ENCODE results near the gene PNKD.
"Not testable (repeated sequence)": the region's sequence is repeated elsewhere in the genome, so short reads cannot be mapped to it uniquely, and the experiment has no call there.

PNKD gene

DNA sequence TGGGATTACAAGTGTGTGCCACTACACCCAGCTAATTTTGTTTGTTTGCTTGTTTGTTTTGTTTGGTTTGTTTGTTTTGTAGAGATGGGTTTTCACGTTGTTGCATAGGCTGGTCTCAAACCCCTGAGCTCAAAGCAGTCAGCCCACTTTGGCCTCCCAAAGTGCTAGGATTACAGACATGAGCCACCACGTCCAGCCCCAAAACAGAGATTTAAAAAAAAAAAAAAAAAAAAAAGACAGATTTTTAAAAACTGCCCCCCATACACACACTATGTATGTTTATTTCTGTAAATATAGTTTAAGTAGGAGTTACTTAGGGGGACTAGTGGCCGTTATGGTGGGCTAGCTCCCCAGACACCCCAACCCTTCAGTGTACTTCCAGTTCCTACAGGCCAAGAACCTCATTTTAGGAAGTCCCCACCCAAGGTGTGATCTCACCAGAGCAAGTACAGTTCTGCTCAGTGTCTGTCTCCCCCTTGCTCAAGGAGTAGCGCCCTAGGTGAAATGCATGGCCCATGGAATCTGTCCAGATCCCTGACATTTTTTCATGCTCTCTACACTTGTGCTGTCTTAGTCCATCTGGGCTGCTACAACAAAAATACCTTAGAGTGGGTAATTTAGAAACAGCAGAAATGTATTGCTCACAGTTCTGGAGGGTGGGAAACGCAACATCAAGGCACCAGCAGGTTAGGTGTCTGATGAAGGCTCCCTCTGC, 23.6 kb downstream of the PNKD start:
- DNase-seq = no peak

DNA sequence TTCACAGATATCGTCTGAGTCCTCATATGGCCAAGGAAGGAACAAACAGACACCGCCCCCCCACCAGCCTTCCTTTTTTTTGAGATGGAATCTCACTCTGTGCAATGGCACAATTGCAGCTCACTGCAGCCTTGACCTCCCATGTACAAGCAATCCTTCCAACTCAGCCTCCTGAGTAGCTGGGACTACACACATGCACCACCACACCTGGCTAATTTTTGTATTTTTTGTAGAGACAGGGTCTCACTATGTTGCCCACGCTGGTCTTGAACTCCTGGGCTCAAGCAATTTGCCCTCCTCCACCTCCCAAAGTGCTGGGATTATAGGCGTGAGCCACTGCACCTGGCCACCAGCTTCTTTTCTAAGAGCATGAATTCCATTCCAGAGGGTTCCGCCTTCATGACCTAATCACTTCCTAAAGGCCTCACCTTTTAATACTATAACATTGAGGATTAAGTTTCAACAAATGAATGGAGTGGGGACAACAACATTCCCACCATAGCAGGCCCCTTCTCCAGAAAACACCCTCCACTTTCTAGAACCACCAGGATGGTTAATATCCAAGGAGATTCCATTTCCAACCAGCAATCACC, 24.2 kb downstream of the PNKD start:
- no peak for DNase-seq

DNA sequence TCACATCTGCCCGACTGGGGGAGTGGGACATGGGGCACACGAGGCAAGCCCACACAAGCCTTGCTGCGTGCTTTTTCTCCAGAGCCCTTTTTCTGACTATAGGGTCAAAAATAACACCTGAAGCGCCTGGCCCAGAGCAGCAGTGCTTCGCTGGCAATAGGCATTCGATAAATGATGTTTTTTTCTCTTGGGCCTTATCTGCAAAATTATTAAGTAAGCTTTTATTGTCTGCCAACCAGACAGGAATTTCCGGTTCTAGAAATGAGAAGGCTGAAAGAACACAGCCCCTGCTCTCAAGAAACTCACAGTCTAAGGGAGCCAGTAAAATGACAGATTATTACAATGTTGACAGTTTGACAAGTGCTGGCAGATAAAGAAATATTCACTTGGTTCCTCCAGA, 24.7 kb downstream of the PNKD start:
- no peak for DNase-seq

DNA sequence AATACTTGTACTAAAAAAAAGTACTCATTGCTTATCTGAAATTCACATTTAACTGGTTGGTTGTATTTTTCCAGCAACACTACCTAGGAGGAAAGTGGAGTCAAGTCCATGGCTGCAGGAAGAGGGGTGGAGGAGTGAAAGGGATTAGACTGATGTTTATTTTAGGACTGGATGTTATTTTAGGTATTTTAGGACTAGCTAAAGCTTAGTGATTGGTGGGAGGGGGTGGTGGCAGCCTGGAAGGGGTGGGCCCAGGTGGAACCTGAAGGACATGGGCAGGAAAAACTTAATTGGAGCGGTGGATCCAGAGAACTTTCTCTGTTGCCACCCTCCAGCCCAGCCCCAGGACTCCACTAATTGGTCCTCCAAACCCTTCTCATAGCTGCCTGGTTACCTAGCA, 25.9 kb downstream of the PNKD start:
- DNase-seq = no peak

DNA sequence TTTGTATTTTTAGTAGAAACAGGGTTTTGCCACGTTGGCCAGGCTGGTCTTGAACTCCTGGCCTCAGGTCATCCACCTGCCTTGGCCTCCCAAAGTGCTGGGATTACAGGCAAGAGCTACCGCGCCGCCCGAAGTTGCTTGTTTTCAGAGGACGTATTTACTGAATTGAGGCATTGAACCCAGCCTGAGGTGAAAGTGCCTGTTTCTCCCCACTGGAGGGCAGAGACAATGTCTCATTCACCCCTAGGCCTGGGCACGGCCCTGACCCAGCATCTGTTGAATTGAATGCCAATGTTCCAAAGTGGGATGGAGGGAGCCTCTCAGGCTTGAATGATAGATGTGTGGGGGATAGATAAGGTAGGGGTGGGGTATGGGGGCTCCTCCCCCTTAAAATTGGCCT, 26.5 kb downstream of the PNKD start:
- no peak for DNase-seq

DNA sequence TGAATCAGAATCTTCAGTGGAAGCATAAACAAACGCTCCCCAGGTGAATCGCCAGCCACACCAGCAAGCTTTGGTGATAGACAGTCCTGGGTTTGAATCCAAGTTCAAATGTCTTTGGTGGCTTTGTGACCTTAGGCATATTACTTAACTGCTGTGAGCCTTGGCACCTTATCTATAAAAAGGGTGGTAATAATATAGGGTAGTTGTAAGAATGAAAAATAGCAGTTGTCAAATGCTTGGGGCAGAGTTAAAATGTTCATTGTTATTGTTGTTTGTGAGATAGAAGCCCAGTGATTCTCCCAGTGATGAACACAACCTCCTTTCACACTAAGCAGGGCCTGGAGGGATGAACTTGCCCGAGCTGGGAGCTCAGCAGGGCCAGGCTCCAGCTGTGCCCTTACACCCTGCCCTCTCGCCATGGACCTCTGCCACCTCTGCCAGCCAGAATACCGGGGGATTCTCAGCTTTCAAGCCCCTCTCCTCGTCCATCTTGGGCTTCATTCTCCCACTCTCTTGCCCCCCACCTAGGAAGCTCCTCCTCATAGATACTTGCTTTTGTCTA, 28.1 kb downstream of the PNKD start:
- DNase-seq = no peak

DNA sequence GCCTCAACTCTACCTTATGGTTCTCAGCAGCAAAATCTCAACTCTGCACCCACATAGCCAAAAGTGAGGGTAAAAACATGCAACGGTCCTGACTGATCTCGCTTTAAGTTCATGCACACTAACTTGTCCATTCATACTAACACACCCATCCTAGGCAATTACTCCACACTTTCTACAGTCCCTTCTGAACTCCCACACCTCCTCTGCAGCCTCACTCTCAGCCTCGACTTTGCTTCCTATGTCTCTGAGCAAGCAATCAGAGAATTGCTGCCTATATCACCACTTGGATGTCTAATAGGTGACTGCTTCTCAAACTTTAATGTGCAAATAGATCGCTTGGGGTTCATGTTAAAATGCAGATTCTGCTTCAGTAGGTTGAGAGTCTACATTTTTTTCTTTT, 29.8 kb downstream of the PNKD start:
- DNase-seq = no peak

DNA sequence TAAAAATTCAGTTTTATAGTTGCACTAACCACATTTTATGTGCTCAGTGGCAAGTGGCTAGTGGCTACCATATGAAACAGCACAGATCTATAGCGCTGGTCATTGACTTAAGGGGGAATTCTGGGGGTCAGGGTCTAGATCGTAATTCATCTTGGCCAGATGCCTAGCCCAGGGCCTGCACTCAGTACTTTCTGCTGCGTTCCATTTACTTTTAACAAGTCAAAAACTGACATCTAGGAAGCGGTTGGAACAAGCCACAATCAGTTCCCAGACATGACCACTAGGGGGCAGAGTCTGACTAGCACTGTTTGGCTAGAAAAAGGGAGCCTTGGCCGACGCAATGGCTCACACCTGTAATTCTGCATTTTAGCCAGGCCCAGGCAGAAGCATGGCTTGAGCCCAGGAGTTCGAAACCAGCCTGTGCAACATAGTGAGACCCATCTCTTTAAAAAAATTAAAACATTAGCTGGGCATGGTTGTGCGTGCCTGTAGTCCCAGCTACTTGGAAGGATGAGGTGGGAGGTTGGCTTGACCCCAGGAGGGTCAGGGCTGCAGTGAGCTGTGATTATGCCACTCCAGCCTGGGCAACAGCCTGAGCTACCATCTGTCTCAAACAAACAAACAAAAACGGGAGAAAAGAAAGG, 31.0 kb downstream of the PNKD start:
- DNase-seq = peak; percentile 82

DNA sequence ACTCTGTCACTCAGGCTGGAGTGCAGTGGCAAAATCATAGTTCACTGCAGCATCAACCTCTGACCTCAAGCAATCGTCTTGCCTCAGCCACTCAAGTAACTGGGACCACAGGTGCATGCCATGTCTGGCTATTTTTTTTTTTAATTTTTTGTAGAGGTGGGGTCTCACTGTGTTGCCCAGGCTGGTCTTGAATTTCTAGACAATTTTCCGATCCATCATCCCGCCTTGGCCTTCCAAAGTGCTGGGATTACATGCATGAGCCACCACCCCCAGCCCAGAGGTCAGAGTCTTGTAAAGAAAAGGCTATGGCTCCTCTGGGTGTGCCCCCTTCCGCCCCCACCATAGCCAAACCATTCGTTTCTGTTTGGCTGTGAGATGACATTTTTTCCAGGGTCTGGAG, 35.1 kb downstream of the PNKD start:
- DNase-seq = no peak

DNA sequence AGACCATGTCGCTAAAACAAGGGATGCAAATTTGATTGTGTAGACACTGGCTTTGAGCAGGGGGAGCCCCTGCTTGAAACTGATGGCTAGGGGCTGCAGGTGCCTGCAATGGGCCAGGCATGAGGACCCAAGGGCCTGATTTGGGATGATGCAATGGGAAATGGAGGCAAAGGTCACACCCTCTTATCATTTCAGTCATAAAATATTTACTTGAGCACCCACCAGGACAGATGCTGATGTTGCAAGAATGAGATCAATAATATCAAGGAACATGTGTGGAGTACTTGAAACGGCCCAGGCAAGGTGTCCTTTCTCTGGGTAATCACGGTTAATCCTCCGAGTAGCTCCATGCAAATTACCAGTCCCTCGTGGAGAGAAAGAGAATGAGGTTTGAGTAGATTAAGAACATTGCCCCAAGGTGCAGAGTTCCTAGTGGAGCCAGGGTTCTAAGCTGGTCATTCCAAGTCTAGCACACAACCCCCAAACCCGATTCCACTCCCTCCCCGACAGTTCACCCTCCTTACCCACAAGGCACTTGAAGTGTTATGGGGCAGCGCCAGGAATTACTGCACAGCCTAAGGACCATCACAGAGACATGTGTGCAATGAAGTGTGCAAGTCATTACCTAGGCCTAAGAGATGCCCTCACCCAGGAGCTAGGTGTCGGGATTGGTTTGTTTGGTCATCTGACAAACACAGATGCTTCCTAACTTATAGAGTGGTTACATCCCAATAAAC, 36.0 kb downstream of the PNKD start:
- DNase-seq = no peak

DNA sequence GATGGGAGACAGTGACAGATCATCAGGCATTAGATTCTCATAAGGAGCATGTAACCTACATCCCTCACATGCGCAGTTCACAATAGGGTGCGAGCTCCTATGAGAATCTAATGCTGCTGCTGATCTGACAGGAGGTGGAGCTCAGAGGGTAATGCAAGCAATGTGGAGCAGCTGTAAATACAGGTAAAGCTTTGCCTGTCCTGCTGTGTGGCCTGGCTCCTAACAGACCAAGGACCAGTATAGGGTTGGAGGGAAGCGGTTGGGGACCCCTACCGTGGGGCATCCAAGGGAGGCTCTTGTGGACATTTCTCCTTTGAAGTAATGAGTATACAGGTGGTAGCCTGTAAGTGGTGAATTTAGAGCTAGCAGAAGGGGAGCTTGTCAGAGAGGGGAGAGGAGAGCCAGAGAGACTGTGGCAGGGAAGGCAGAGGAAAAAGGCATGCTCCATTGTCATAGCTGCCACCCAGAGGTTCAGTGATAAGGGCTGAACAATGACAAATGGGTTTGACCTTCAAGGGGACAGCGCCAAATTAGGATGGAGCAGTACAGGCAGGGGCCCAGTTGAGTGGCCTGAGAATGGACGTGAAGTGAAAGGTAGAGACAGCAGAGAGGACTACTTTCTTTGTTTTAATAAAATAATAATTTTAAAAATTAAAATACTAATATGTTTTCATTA, 37.2 kb downstream of the PNKD start:
- no peak for DNase-seq

DNA sequence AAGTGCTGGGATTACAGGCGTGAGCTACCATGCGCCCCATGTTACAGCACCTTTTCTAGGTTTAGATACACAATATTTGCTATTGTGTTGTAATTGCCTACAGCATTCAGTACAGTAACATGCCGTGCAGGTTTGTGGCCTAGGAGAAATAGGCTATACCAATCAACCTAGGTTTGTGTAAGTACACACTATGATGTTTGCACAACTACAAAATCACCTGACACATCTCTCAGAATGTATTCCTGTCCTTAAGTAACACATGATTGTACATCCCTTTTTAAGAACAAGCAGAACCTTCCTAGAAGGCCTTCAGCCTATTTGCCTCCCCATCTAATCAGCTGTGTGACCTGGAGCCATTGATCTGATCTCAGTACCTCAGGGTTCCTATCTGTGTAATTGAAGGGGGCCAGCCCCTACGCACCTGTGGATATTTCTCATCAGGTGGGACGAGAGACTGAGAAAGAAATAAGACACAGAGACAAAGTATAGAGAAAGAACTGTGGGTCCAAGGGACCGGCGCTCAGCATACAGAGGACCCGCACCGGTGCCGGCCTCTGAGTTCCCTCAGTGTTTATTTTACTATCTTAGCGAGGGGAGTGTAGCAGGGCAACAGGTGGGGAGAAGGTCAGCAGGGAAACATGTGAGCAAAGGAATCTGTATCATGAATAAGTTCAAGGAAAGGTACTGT, 40.7 kb downstream of the PNKD start:
- no peak for DNase-seq

DNA sequence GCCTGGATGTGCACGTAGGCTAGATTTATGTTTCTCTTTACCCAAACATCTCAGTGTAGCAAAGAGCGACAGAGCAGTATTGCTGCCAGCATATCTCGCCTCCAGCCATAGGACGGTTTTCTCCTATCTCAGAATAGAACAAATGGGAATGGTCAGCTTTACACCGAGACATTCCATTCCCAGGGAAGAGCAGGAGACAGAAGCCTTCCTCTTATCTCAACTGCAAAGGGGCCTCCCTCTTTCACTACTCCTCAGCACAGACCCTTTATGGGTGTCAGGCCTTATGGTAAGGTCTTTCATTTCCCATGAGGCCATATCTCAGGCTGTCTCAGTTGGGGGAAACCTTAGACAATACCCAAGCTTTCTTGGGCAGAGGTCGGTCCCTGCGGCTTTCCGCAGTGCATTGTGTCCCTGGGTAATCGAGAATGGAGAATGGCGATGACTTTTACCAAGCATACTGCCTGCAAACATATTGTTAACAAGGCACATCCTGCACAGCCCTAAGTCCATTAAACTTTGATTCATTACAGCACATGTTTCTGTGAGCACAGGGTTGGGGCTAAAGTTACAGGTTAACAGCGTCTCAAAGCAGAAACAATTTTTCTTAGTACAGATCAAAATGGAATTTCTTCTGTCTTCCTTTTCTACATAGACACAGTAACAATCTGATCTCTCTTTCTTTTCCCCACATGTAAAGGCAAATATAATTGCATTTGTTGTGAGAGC, 41.4 kb downstream of the PNKD start:
- DNase-seq = not testable (repeated sequence)

DNA sequence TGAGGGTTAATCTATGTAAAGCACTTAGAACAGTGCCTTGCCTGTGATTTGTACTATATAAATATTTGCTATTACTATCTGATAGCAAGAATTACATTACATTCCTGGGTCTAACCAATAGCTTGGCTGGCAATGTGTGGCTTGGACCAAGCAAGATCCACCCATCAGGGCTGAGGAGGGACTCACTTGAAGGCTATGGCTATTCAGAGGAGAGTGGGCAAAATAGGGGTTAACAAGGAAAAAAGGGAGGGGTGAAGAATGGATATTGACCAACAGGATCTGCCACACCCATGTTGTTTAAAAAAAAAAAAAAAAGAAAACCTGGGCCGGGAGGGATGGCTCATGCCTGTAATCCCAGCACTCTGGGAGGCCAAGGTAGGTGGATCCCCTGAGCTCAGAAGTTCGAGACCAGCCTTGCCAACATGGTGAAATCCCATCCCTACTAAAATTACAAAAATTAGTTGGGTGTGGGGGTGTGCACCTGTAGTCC, 42.0 kb downstream of the PNKD start:
- DNase-seq = no peak

DNA sequence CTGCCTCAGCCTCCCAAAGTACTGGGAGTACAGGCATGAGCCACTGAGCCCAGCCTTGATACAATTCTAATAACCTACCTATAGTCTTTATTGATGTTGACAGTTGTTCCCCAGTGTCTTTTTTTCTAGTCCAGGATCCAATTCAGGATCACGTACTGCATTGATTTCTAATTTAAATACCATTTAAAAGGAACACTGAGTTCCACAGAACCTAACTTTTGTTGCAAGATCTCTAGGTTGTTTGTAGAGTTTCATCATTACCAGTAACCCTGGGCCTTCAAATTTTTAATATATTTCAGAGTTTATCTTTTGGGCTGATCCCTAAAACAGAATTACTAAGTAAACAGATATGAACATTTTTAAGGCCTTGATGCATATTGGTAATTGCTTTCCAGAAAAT, 43.0 kb downstream of the PNKD start:
- DNase-seq = no peak

DNA sequence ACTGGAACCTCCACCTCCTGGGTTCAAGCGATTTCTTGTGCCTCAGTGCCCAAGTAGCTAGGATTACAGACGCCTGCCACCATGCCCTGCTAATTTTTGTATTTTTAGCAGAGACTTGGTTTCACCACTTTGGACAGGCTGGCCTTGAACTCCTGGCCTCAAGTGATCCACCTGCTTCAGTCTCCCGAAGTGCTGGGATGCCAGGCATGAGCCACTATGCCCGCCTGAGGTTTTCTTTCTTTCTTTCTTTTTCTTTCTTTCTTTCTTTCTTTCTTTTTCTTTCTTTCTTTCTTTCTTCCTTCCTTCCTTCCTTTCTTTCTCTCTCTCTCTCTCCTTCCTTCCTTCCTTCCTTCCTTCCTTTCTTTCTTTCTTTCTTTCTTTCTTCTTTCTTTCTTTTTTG, 44.4 kb downstream of the PNKD start:
- not testable (repeated sequence) for DNase-seq

DNA sequence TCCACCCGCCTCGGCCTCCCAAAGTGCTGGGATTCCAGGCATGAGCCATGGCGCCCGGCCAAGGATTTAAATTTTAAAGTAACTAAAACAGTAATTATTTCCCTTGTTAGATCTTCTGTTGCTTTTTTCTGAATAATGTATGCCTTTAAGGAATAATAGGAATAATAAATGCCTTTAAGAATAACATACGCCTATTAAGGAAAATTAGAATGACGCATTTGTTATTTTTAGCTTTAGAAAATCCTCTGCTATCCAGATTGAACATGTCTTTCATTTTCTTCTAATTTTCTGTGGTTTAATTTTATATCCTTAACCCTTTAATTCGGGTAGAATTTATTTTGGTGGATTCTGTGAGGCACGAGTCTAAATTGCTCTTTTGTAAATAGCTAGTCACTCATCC, 45.1 kb downstream of the PNKD start:
- no peak for DNase-seq

DNA sequence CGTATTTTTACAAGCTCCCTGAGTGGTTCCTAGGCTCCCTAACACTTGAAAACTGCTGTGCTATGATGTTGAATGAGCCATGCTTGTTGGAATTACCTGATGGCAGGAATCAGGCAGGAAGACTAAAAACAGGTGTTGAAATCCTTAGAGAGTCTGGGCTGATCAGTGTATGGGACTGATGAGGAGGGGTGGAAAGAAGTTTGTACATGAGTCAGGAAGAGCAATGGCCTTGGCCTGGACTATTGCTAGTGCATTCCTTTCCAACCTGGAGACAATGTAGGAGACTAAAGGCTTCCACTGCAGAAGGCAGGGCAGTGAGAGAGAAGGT, 46.9 kb downstream of the PNKD start:
- no peak for DNase-seq

DNA sequence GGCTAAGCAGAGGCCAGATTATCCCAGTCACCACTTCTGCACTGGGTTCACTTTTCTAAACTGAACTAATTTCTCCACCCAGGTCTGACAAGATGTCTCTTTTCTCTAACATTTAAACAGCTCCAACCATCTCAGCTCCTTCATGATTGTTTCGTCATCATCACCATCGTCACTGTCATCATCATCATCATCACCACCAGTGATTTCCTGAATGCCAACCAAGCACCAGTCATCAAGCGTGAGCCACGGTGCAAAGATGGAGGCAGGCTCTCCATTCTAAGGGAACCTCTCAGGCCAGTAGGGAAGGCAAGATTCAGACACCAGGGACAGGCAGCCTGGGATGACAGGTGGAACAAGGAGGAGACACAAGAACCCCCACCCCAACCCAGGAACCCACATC, 47.5 kb downstream of the PNKD start:
- DNase-seq = no peak

DNA sequence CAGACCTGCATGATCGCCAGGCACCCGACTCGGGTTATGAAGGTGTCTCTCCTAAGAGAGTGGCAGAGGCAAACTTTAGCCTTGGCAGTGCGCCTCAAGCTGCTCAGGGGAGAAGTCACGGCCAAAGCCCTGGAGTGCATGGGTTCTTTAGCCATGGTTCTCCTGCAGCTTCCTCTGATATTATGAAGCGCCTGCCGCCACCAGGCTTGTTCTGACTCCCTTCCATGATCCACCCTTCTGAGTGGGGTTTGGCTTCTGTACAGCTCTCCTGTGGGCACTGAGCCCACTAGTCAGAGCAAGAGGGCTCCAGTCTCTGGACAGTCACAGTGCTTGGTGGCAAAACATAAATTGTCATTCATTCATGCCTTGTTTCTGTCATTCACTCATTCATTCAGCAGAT, 47.9 kb downstream of the PNKD start:
- no peak for DNase-seq

DNA sequence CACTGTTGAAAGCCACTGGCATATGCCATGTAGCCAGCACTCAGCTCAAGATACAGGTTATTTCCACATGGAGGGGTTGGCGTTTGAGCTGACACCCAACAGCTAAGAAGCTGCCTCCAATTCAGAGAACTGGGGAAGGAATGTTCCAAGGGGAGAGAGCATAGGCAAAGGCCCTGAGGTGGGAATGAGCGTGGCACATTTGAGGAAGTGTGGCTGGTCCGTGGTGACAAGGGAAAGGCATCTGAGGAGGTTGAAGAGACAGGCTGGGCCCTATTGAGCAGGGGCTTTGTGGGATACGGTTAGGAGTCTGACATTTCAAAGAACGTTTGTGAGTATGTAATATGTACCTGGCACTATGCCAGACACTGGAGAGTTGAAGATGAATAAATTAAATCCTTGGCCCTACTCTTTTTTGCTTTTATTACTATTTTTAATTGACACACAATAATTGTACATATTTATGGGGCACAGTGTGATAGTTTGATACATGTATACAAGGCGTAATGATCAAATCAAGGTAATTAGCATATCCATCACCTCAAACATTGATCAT, 49.6 kb downstream of the PNKD start:
- no peak for DNase-seq

All from T-helper 9 cell (primary cell).